ENCODE results near the gene TYRO3. TPM values are rescaled to one million over a fixed set of nuclear protein-coding genes. Genes with fewer than 3 reads are reported as not detected.
"Not testable (repeated sequence)": the region's sequence is repeated elsewhere in the genome, so short reads cannot be mapped to it uniquely, and the experiment has no call there.

Gene TYRO3
- total RNA-seq, 6 donors from 2014 or later: 2.1 to 17.1 (median 9.0) TPM

- 72 to 76% methylated on average over 5 to 6 of the region's 6 CpGs for WGBS, 2 donors
- ATAC-seq (ENCODE audit: low FRiP score in 2 of 2); H3K27ac ChIP-seq; H3K4me1 ChIP-seq; H3K27me3 ChIP-seq; DNase-seq; H3K4me3 ChIP-seq; H3K9me3 ChIP-seq; H3K36me3 ChIP-seq: not testable (repeated sequence)
These were observed 32.2 kb downstream of the TYRO3 start for GRCh38 chr15:41591217-41591616.

GRCh38 chr15:41592718-41593117 is 33.7 kb downstream of the TYRO3 start:
- not testable (repeated sequence) for H3K4me1 ChIP-seq

DNA sequence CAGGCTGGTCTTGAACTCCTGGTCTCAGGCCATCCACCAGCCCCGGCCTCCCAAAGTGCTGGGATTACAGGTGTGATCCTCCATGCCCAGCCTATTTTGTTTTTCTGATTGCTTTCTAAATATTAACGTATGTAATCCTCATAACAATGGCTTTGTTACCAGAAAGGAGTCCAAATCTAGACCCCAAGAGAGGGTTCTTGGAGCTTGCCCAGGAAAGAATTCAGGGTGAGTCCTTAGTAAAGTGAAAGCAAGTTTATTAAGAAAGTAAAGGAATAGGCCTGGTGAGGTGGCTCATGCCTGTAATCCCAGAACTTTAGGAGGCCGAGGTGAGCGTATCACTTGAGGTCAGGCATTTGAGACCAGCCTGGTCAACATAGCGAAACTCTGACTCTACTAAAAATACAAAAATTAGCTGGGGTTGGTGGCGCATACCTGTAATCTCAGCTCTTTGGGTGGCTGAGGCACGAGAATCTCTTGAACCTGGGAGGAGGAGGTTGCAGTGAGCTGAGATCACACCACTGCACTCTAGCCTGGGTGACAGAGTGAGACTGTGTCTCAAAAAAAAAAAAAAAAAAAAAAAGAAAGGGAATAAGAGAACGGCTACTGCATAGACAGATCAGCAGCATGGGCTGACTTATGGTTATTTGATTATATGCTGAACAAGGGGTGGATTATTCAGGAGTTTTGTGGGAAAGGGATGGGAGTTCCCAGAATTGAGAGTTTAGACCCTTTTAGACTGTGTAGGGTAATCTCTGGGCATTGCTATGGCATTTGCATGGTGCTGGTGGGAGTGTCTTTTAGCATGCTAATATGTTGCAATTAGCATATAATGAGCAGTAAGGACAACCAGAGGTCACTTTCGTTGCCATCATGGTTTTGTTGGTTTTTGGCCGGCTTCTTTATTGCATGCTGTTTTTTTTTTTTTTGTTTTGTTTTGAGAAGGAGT is 36.1 kb downstream of the TYRO3 start:
- DNase-seq (no peak), ATAC-seq (ENCODE audit: low FRiP score in 2 of 2) (no peak)
- TF ChIP-seq POLR2AphosphoS5 (IDR thresholded peaks at IDR 0.05) (no peak), POLR2A (IDR thresholded peaks at IDR 0.05) (no peak), EP300 (IDR thresholded peaks at IDR 0.05) (no peak), CTCF (IDR thresholded peaks at IDR 0.05) (no peak)
- 76 to 87% methylated on average over 10 of the region's 10 CpGs for WGBS, 2 donors
- H3K4me1 ChIP-seq: no peaks in the 10 kb centered on the region
- no peak overlapping the region for H3K27ac ChIP-seq
- H3K27me3 ChIP-seq: no peaks in the 10 kb centered on the region
- H3K36me3 ChIP-seq: no peaks in the 10 kb centered on the region
- no peaks in the 10 kb centered on the region for H3K9me3 ChIP-seq
- no peak overlapping the region for H3K4me3 ChIP-seq

More at GRCh38 chr15:41592718-41593117, 33.7 kb downstream of the TYRO3 start:
- not testable (repeated sequence) for H3K36me3 ChIP-seq; H3K9me3 ChIP-seq; H3K4me3 ChIP-seq; DNase-seq; ATAC-seq (ENCODE audit: low FRiP score in 2 of 2); H3K27ac ChIP-seq; H3K27me3 ChIP-seq
- 92 to 93% methylated on average over 8 of the region's 8 CpGs for WGBS, 2 donors

DNA sequence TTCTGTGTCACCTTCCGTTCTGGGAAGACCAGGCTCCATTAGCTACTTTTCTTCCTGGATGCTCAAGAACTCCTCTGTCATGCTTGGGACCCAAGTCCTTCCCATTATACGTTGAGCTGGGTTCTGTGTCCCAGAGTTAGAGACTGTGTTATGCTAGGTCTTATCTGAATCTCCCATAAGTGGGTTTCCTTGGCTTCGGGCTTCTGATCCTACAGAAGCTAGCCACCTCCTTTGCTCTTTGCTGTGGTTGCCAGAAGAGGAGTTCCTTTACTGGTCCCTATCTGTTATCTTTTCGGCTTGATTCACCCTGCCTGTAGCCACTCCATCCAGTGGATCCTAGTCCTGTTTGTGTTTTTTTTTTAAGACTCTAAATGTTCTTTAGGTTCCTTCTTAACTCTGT is 38.0 kb downstream of the TYRO3 start:
- ATAC-seq (ENCODE audit: low FRiP score in 2 of 2) (no peak), DNase-seq (no peak)
- Histone ChIP-seq H3K4me1 (no peaks in the 10 kb centered on the region), H3K27me3 (no peaks in the 10 kb centered on the region), H3K27ac (no peak overlapping the region), H3K9me3 (no peaks in the 10 kb centered on the region), H3K4me3 (no peak overlapping the region), H3K36me3 (no peaks in the 10 kb centered on the region)
- TF ChIP-seq CTCF (IDR thresholded peaks at IDR 0.05) (no peak), EP300 (IDR thresholded peaks at IDR 0.05) (no peak), POLR2AphosphoS5 (IDR thresholded peaks at IDR 0.05) (no peak), POLR2A (IDR thresholded peaks at IDR 0.05) (no peak)
- WGBS, 2 donors: 85 to 90% methylated on average over 4 of the region's 4 CpGs

DNA sequence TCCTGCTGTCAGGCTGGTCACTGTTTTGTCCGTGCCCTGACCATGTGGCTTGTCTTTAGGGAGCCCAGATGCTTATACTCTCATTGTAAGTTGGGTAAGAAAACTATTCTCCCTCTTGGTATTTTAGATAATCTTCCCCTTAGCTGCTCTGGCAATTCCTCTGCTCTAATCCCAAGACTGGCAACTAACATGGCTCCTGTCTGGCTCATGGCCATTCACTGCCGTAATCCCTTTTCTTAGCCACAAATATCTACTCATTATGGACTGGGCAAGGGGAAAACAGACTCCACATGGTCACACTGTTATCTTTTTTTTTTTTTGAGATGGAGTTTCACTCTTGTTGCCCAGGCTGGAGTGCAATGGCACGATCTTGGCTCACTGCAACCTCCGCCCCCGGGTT is 38.8 kb downstream of the TYRO3 start:
- no peaks in the 10 kb centered on the region for H3K9me3 ChIP-seq
- no peak overlapping the region for H3K4me3 ChIP-seq
- no peaks in the 10 kb centered on the region for H3K4me1 ChIP-seq
- H3K36me3 ChIP-seq: no peaks in the 10 kb centered on the region
- no peaks in the 10 kb centered on the region for H3K27me3 ChIP-seq
- no peak for DNase-seq
- no peak overlapping the region for H3K27ac ChIP-seq
- ATAC-seq (ENCODE audit: low FRiP score in 2 of 2): no peak
- 96% methylated on average over 5 of the region's 5 CpGs for WGBS, 2 donors
- TF ChIP-seq POLR2A (IDR thresholded peaks at IDR 0.05) (no peak), CTCF (IDR thresholded peaks at IDR 0.05) (no peak), EP300 (IDR thresholded peaks at IDR 0.05) (no peak), POLR2AphosphoS5 (IDR thresholded peaks at IDR 0.05) (no peak)

DNA sequence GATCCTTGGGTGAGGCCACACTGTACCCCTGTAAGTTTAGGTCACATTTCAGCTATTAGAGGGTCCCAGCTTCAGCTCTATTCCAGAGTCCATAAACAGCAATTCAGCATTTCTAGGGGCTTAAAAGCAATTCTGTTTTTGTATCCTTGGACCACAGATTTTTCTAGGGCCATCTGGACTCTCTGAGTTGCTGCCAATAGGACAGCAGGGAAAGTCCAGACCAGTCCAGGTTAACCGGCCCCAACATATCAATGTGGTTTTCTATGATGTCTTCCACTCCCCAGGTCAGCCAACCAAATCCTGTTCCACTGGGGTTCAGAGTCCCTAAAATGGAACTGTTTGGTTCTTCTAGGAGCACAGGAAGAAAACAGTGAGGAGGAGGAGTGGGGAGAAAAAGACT is 40.0 kb downstream of the TYRO3 start:
- Histone ChIP-seq H3K27me3 (no peaks in the 10 kb centered on the region), H3K4me1 (peaks cover 0 to 3% (median 2%) of the 10 kb centered on the region in 4 donors), H3K9me3 (no peaks in the 10 kb centered on the region), H3K36me3 (no peaks in the 10 kb centered on the region), H3K27ac (no peak overlapping the region), H3K4me3 (no peak overlapping the region)
- WGBS, 2 donors: 86 to 93% methylated on average over 1 of the region's 1 CpG
- no peak for DNase-seq
- ATAC-seq (ENCODE audit: low FRiP score in 2 of 2): no peak
- TF ChIP-seq POLR2A (IDR thresholded peaks at IDR 0.05) (no peak), CTCF (IDR thresholded peaks at IDR 0.05) (no peak), EP300 (IDR thresholded peaks at IDR 0.05) (no peak), POLR2AphosphoS5 (IDR thresholded peaks at IDR 0.05) (no peak)
